Left hindlimb (tissue), 1 donor: ENCODE data around the gene SCN1B.

ENCODE experiments used
- DNase-seq: peaks from one replicate; pipeline ENCODE4 v3.0.0-alpha.2; 2018

The SCN1B gene

DNA sequence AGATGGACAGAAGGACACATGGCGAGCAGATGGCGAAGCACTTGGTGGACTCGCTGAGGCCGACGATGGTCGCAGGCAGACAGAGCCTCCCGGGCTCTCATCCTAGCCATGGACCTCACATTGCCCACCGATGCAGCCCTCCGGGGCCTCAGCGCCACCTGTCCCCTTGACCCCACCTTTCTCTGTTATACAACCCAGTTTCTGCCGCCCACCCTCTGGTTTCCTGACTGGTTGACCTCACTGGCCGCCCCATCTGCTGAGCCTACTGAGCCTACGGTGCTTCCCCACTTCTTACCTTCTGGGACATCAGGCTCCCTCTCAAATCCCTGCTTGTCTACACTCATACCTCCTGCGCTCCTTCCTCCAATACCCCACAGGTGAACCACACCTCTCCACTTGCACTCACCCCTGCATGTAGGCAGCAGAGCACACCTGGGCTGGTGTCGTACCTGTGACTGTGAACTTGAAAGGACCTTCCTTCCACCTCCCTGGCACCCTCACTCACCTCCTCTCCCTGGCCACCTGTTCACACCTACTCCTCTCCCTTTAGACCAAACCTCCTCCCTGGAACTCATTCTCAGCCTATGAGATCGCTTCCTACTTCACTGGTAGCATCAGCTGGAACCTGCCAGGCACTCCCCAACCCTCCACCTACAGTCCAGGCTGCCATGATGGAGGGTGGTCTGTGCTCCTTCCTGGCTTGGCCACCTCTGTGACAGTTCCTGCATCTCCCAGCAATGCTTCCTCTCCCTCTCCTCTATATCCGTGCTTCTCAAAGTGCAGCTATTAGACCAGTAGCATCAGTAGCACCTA is 47.3 kb downstream of the SCN1B start:
- no peak for DNase-seq

DNA sequence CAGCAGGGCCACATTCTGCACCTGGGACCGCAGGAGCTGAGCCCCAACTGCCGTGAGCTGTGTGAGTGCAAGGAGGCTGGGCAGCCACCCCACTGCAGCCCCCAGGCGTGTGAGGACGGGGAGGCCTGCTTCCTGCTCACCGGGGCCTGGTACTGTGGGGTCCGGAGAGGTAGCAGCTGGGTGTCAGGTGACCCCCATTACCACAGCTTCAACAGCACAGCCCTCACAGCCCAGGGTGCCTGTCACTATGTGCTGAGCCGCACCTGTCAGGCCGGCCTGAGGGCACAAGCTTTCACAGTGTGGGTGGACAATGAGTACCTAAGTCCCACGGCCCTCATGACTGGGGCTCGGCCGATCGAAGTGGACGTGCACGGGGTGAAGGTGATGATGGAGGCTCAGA is 49.6 kb downstream of the SCN1B start:
- no peak for DNase-seq

DNA sequence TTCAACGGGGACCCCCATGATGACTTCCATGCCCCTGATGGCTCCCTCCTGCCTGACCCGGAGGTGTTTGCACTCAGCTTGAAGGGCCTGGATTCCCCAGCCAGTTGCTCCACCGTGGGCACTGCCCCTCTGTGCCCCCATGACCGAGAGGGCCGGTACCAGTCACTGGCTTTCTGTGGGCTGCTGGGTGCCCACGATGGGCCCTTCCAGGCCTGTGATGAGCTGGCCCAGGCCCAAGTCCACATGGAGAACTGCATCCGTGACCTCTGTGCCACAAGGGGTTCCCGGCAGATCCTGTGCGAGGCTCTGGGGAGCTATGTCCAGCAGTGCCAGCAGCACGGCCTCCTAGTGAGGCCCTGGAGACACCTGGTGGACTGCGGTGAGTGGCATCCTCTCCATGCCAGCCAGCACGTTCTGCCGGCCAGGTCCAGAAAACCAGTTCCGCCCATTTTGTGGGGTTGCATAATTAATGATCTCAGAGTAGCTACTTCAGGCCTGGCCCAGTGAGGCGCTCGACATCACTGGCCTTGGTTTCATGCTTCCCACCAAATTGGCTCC is 50.4 kb downstream of the SCN1B start:
- DNase-seq, result no peak

GRCh38 chr19:35081201-35081600 is 50.9 kb downstream of the SCN1B start:
- DNase-seq, result no peak

DNA sequence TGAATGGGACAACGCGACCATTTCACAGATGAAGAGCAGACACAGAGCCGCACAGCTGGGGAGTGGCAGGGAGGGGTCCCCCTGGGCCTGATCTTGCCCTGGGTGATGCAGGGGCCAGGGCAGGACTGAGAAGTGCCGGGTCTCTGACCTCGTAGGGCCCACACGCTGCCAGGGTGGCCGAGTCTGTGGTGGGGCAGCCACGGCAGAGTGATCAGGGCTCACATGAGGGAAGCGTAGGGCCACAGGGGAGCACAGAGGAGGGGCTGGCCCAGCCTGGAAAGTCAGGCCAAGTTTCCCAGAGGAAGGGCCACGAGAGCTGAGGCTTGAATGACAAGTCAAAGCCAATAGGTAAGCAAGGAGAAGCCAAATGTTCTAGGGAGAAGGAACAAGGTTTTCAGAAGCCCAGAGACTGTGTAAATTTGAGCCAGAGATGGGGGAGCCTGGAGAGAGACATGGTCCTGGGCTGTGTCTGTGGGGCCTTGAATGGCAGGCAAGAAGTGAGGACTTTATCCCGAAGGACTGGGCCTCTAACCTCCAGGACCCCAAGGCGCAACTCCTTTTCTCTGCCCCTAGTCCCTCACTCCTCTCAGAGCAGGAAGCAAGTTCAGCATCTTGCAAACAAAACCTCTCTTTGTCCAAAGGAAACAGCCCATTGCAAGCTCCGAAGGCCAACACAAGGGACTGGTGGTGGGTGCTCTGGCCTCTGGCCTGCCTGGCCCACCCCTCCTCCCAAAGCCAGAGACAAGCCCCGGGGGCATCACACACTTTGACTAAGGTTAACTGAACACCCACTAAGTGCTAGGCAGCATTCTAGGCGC is 53.6 kb downstream of the SCN1B start:
- DNase-seq, result no peak

DNA sequence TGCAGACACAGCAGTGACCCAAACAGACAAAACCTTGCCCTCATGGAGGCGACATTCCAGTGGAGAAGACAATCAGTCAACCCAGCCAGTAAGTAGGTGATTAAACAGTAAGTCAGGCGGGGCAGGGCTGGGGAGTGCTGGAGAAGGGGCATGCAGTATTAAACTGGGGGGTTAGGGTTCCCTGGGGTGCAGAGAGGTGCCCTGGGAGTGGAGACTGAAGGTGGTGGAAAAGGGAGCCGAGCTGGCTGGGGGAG is 54.2 kb downstream of the SCN1B start:
- DNase-seq, result no peak

DNA sequence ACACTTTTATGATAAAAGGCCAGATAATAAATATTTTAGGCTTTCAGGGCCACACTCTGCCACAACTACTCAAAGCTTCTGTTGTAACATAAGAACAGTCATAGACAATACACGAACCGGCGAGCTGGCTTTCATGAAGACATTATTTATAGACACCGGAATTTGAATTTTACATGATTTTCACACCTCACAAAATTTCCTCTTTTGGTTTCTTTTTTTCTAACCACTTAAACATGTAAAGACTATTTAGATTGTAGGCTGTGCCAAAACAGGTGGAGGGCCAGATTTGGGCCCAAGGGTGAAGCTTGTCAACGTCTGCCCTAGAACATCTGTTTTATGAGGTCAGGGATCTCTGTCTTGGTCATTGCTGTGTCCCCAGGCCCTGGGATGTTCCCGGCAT is 55.7 kb downstream of the SCN1B start:
- DNase-seq, result no peak

DNA sequence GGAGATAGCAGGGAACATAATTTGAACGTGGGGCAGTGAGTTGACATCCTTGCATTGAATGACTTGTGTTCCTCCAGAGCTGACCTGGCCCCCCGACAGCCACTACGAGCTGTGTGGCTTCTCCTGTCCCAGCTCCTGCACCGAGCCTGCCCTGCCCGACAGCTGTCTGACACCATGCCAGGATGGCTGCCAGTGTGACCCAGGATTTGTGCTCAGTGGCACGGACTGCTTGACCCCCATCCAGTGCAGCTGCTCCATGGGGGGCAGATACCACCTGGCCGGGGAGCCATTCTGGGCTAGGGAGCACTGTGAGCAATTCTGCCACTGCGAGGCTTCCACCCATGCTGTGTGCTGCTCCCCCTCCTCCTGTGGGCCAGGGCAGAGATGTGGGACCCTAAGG is 56.2 kb downstream of the SCN1B start:
- no peak for DNase-seq

GRCh38 chr19:35087393-35087792 is 57.1 kb downstream of the SCN1B start:
- no peak for DNase-seq

GRCh38 chr19:35088131-35088913 is 58.1 kb downstream of the SCN1B start:
- no peak for DNase-seq

DNA sequence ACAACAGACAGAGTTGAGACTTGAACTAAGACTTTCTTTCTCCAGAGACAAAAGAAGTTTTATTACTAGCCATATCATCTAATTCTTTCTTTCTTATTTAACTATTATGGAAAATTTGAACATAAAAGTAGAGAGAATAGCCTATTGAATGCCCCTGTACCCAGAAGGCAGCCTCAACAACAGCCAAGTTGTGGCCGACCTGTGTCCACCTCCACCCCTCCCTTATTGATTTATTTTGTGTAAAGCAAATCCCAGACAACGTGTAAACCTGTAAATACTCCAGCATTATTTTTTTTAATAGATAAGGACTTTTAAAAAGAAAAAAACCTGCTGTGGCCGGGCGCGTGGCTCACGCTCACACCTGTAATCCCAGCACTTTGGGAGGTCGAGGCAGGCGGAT is 59.3 kb downstream of the SCN1B start:
- DNase-seq, result no peak
